ENCODE results near the gene DARS1.

DARS1 gene

GRCh38 chr2:135936524-135936923 is 48.9 kb downstream of the DARS1 start:
- ChIA-PET POLR2A (no interaction called here), CTCF (no interaction called here)
- H3K36me3 ChIP-seq (ENCODE audit: control insufficient read depth in 2 of 2, insufficient read depth in 1 of 2, low read length in 2 of 2): peaks cover 4 to 26% of the 10 kb centered on the region in 2 experiments; a peak in 2 of 3 replicates
- no peaks in the 10 kb centered on the region for H3K9me3 ChIP-seq (ENCODE audit: control insufficient read depth, insufficient read depth, low read depth, low read length)
- TF ChIP-seq, protein P1, sequence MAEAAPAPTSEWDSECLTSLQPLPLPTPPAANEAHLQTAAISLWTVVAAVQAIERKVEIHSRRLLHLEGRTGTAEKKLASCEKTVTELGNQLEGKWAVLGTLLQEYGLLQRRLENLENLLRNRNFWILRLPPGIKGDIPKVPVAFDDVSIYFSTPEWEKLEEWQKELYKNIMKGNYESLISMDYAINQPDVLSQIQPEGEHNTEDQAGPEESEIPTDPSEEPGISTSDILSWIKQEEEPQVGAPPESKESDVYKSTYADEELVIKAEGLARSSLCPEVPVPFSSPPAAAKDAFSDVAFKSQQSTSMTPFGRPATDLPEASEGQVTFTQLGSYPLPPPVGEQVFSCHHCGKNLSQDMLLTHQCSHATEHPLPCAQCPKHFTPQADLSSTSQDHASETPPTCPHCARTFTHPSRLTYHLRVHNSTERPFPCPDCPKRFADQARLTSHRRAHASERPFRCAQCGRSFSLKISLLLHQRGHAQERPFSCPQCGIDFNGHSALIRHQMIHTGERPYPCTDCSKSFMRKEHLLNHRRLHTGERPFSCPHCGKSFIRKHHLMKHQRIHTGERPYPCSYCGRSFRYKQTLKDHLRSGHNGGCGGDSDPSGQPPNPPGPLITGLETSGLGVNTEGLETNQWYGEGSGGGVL (tag by site-specific recombination; IDR thresholded peaks at IDR 0.05): no peak
- TF ChIP-seq, protein P2, sequence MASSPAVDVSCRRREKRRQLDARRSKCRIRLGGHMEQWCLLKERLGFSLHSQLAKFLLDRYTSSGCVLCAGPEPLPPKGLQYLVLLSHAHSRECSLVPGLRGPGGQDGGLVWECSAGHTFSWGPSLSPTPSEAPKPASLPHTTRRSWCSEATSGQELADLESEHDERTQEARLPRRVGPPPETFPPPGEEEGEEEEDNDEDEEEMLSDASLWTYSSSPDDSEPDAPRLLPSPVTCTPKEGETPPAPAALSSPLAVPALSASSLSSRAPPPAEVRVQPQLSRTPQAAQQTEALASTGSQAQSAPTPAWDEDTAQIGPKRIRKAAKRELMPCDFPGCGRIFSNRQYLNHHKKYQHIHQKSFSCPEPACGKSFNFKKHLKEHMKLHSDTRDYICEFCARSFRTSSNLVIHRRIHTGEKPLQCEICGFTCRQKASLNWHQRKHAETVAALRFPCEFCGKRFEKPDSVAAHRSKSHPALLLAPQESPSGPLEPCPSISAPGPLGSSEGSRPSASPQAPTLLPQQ (tag by site-specific recombination; IDR thresholded peaks at IDR 0.05): no peak
- TF ChIP-seq ZNF48 (tag by site-specific recombination; IDR thresholded peaks at IDR 0.05) (no peak), ZNF777 (tag by site-specific recombination; IDR thresholded peaks at IDR 0.05; ENCODE audit: borderline replicate concordance) (no peak), TCF7L2 (IDR thresholded peaks at IDR 0.05; ENCODE audit: borderline replicate concordance, low read depth, low read length) (no peak), ZNF114 (tag by site-specific recombination; IDR thresholded peaks at IDR 0.05) (no peak), TRIM28 (IDR thresholded peaks at IDR 0.05; ENCODE audit: borderline replicate concordance, low read length) (no peak), HIC1 (tag by site-specific recombination; IDR thresholded peaks at IDR 0.05) (no peak)
- TF ChIP-seq, protein P3, sequence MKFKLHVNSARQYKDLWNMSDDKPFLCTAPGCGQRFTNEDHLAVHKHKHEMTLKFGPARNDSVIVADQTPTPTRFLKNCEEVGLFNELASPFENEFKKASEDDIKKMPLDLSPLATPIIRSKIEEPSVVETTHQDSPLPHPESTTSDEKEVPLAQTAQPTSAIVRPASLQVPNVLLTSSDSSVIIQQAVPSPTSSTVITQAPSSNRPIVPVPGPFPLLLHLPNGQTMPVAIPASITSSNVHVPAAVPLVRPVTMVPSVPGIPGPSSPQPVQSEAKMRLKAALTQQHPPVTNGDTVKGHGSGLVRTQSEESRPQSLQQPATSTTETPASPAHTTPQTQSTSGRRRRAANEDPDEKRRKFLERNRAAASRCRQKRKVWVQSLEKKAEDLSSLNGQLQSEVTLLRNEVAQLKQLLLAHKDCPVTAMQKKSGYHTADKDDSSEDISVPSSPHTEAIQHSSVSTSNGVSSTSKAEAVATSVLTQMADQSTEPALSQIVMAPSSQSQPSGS (tag by site-specific recombination; IDR thresholded peaks at IDR 0.05; ENCODE audit: low read depth): no peak
- no peak overlapping the region for H3K27ac ChIP-seq (ENCODE audit: extremely low read depth, low read depth, low read length)
- no peaks in the 10 kb centered on the region for H3K4me1 ChIP-seq (ENCODE audit: control insufficient read depth, insufficient read depth, low read length)
- H3K4me3 ChIP-seq (ENCODE audit: low read depth, low read length): no peak overlapping the region

- POLR2A ChIA-PET: no interaction called here
- H3K9me3 ChIP-seq (ENCODE audit: control insufficient read depth, insufficient read depth, low read depth, low read length): no peaks in the 10 kb centered on the region
- H3K4me1 ChIP-seq (ENCODE audit: control insufficient read depth, insufficient read depth, low read length): no peaks in the 10 kb centered on the region
- no peak overlapping the region for H3K4me3 ChIP-seq (ENCODE audit: low read depth, low read length)
- no peak for TF ChIP-seq GLIS2 (tag by site-specific recombination; IDR thresholded peaks at IDR 0.05)
- TF ChIP-seq ZNF138 (tag by site-specific recombination; IDR thresholded peaks at IDR 0.05; ENCODE audit: borderline replicate concordance): no peak
- no peak for TF ChIP-seq ZNF707 (tag by site-specific recombination; IDR thresholded peaks at IDR 0.05)
- no peak for TF ChIP-seq ZNF404 (tag by site-specific recombination; IDR thresholded peaks at IDR 0.05)
- no peak for TF ChIP-seq ZNF423 (tag by site-specific recombination; IDR thresholded peaks at IDR 0.05)
- no peak for TF ChIP-seq ZNF621 (tag by site-specific recombination; IDR thresholded peaks at IDR 0.05)
- no peak for TF ChIP-seq BCL11A (tag by site-specific recombination; IDR thresholded peaks at IDR 0.05; ENCODE audit: low read depth)
- no peak for TF ChIP-seq ZNF768 (tag by site-specific recombination; IDR thresholded peaks at IDR 0.05)
- no peak for TF ChIP-seq MYNN (tag by site-specific recombination; IDR thresholded peaks at IDR 0.05; ENCODE audit: borderline replicate concordance)
- TF ChIP-seq, protein P4, sequence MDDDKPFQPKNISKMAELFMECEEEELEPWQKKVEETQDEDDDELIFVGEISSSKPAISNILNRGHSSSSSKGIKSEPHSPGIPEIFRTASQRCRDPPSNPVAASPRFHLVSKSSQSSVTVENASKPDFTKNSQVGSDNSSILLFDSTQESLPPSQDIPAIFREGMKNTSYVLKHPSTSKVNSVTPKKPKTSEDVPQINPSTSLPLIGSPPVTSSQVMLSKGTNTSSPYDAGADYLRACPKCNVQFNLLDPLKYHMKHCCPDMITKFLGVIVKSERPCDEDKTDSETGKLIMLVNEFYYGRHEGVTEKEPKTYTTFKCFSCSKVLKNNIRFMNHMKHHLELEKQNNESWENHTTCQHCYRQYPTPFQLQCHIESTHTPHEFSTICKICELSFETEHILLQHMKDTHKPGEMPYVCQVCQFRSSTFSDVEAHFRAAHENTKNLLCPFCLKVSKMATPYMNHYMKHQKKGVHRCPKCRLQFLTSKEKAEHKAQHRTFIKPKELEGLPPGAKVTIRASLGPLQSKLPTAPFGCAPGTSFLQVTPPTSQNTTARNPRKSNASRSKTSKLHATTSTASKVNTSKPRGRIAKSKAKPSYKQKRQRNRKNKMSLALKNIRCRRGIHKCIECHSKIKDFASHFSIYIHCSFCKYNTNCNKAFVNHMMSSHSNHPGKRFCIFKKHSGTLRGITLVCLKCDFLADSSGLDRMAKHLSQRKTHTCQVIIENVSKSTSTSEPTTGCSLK (tag by site-specific recombination; IDR thresholded peaks at IDR 0.05): no peak
- no peak for TF ChIP-seq ZNF624 (tag by site-specific recombination; IDR thresholded peaks at IDR 0.05)
- no peak for TF ChIP-seq ZNF555 (tag by site-specific recombination; conservative IDR thresholded peaks at IDR 0.05)
- no peak for TF ChIP-seq ZFP41 (tag by site-specific recombination; IDR thresholded peaks at IDR 0.05; ENCODE audit: borderline replicate concordance)
- no peak for TF ChIP-seq ZNF140 (tag by site-specific recombination; IDR thresholded peaks at IDR 0.05)
- no peak for TF ChIP-seq ZBTB6 (tag by site-specific recombination; IDR thresholded peaks at IDR 0.05)
- H3K36me3 ChIP-seq (ENCODE audit: control insufficient read depth in 2 of 2, insufficient read depth in 1 of 2, low read length in 2 of 2): peaks cover 8 to 32% of the 10 kb centered on the region in 2 experiments
- CTCF ChIA-PET: interaction anchor here (1.0 kb wide), 1 partner anchor 22 kb away, joined by 4 read pairs; no protein-coding TSS in a partner anchor
- H3K27ac ChIP-seq (ENCODE audit: extremely low read depth, low read depth, low read length): no peak overlapping the region
Measured at GRCh38 chr2:135935914-135936313, 49.5 kb downstream of the DARS1 start.

Measured in HEK293 (cell line).